Activated CD4-positive, alpha-beta T cell treated with anti-CD3 and anti-CD28 coated beads, Interleukin-2, amount 50 U/mL, for 48 hours (primary cell): Measurements from ENCODE around the gene PDE10A.
"Not testable (repeated sequence)": the region's sequence is repeated elsewhere in the genome, so short reads cannot be mapped to it uniquely, and the experiment has no call there.

Experiments
- DNase-seq, 2 experiments: peaks; one replicate each; pipeline ENCODE4 v3.0.0-alpha.2; 2020

PDE10A gene

DNA sequence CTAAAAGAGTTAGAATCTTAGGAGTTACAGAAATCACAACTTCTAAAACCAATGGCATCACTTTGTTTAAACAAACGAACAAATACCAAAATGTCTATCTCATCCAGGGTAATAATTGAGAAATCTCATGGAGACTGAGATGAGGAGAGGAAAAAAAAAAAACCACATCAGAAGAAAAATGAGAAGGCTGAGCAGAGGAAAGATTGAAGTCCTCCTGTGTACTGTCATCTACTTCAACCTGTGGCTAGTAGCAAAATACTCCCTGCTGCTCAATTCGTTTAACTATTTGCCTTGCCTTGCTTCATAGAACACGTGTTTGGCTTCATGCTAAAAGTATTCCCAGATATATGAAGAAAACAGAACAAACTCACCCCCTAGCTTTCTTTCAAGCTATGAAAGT, 143.7 kb downstream of the PDE10A start:
- no peak for DNase-seq

DNA sequence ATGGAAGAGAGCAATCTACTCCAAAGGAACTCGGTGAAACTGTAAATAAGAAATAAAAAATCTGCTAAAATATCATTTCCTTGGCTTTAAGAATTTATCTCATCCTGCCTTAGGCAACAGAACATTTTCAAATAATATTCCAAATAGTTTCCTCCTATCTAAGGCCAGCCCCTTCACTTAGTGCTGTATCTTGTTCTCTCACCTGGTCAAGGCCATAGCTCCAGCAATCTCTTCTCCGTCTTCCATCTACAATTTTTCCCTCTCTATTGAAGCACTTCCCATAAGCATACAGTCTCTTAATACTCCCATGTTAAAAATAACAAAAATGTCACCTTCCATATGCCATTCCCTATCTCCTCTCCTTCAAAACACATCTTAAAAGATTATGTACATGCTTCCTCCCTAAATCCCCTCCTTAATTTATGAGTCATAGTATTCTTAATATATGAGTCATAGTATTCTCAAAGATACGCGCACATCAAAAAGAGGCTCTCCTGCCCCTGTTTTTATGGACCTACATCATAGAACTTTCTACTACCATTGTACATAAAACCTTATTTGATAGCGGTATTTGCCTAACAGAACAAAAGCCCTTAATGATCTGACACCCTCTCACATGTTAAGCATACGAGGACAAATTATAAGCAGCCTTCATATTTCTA, 146.9 kb downstream of the PDE10A start:
- no peak for DNase-seq

DNA sequence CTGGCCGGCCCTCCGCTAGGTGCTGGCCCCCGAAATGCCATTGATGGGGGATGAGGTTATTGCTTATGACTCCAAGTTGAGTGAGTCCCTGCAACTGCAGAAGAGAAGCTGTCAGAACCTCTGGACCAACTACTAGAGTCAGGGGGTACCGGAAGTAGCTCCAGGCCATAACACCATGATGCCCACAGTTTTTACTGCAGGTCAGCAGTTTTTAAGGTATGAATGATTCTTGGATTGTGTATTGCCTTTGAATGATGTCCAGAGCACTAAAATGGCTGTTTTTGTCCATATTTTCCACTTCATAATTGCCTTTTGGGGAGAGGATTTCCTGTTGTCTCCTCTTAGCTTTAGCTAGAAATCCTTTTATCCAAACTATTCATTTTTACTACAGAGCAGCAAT, 148.4 kb downstream of the PDE10A start:
- DNase-seq: no peak

DNA sequence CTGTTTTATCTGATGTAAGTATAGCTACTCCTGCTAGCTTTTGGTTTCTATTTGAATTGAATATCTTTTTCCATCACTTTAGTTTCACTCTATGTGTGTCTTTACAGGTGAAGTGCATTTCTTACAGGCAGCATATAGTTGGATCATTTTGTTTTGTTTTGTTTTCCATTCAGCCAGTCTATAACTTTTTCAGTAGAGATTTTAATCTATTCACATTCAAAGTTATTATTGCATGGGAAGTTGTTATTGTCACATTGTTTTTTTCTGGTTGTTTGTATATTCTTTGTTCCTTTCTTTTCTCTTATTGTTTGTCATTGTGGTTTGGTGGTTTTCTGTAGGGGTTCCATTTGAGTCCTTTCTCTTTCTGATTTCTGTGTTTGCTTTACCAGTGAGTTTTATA, 151.2 kb downstream of the PDE10A start:
- no peak for DNase-seq

DNA sequence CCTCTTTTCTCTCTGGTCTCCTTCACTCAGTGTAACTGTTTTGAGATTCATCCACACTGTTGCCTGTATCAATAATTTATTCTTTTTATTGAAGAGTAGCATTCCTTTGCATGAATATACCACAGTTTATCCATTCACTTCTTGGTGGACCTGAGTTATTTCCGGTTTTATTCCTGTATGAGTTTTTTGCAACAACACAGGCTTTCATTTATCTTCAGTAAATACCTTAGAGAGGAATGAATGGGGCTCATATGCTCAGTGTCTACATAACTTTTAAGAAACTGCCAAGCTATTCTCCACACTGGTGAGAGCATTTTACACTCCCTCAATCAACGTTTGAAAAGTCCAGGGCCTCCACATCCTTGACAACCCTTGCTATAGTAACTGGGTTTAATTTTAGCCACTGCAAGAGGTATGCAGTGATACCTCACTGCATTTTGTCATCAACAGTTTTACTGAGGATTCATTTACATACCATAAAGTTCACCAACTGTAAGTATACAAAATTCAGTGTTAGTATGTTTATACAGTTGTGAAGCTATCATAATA, 154.6 kb downstream of the PDE10A start:
- no peak for DNase-seq

DNA sequence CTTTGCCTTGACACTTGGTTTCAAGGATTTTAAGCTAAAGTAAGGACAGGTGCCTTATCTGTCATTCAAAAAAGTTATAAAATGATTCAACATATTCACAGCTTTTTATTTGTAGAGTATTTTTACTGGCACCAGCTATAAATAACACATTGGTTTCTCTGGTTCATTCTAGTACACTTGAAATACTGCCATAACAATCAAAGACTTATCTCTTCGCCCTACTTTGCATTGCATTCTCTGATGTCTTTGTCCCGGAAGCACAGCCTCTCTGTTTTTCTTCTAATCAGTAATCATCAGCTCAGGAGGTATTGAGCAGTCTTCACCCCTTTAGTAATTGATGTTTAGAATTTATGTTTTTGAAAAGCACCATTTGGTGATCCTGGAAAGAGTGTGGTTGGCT, 156.4 kb downstream of the PDE10A start:
- DNase-seq: no peak

DNA sequence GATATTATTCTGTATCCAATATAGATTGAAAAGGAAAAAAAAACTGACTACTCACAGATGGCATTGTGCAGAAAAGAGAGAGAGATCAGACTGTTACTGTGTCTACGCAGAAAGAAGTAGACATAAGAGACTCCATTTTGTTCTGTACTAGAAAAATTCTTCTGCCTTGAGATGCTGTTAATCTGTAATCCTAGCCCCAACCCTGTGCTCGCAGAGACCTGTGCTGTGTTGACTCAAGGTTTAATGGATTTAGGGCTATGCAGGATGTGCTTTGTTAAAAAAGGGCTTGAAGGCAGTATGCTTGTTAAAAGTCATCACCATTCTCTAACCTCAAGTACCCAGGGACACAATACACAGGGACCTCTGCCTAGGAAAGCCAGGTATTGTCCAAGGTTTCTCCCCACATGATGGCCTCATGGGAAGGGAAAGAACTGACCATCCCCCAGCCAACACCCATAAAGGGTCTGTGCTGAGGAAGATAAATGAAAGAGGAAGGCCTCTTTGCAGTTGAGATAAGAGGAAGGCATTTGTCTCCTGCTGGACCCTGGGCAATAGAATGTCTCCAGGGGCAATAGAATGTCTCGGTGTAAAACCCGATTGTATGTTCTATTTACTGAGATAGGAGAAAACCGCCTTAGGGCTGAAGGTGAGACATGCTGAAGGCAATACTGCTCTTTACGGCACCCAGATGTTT, 162.7 kb downstream of the PDE10A start:
- not testable (repeated sequence) for DNase-seq

DNA sequence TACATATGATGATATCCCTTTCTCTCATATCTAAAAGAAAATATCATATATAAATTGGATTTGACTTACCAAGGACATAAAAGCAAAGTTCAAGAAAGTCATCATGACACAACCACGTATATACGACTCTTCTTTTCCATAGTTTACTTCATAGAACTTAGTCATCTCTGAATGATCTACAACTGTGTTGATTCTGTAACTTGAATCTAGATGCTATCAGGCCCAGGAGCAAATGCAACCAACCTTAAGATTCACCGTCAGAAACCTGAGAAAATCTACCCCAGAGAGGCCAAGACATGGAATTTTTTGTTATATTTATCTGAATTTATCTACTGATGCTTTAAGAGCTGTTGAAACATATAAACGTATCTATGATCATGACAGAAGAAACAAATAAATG, 165.6 kb downstream of the PDE10A start:
- DNase-seq: no peak

DNA sequence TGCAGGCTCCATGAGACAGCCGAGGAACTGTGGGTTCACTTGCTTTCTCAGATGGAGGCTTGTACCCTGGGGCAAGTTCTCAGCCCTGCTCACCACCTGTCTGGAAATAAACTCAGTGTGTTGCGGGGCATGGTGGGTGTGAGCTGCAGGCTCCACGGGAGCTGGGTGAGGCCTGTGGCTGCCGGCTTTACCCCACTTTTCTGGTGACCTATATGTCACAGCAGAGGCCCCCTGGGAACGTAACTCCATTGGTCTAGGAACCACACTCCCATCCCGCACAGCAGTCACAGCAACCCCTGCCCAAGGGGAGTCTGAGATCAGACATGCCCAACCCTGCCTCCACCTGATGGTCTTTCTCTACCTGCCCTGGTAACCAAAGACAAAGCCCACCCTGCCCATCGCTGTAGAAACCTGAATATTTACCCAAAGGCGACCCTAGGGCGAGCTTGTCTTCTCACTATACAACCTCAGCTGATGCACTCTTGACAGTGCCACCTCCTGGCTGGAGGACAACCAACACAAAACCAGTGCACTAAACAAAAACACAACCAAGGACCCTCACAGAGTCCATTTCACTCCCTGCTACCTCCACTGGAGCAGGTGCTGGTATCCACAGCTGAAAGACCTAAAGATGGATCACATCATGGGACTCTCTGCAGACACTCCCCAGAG, 174.3 kb downstream of the PDE10A start:
- no peak for DNase-seq

DNA sequence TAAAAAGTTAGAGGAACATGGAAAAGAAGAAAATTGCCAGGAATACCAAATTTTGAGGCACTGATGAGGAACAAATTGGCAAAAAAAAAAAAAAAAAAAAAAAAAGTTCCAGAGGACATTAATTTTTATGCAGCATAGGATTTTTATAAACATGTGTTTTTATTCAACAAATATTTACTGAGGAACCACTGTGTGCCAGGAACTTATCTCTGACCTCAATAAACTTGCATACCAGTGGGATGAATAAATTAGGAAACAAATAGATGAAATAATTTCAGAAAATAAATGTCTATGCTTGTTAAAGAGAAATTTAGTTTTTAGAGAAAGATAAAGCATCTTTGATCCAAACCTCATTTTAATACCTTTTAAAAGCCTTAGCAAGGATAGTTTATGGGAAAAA, 175.1 kb downstream of the PDE10A start:
- no peak for DNase-seq

DNA sequence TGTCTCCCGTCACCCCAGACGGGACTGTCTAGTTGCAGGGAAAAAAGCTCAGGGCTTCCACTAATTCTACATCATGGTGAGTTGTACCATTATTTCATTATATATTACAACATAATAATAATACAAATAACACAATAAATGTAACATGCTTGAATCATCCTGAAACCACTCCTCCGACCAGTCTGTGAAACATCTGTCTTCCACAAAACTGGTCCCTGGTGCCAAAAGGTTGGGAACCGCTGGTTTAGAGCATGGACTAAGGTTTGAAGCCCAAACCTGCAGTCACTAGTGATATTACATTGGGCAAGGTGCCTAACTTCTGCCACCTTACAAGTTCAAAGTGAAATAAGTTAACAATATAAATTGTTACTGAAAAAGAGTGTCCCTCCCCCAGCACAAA, 175.7 kb downstream of the PDE10A start:
- no peak for DNase-seq

DNA sequence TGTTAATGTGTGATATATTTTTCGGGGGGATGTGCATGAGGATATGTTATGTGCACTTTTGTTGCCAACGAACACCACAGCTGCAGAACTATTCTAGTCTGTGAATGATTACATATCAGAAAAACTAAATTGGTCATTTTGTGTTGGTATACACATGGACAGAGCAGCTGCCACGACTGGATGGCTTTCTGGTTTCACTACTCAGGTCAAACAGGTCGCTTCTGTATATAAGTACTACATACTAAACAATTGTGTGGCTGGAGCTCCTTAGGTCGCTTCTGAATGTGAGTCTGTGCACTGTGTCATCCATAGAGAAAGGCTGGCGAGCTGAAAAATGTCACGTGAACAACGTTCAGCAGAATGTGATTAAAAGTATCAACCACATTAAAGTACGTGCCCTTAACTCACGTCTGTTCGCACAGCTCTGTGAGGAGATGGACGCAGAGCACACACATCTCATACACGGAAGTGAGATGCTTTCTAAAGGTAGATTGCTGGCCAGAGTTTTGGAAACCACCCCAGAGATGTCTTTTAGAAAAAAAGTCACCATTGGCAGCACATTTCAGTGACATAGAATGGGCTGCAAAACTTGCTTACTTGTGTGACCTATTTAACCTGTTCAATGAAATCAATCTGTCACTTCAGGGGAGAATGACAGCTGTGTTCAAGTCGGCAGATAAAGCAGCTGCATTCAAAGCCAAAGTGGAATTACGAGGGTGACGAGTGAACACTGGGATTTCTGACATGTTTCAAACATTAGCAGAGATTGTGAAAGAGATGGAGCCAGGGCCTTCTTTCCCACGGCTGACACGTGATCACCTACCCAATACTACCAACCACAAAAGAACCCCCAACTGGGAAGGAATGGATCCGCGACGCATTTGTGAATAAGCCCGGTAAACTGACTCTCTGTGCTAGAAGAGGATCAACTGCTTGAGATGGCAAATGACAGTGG, 176.6 kb downstream of the PDE10A start:
- DNase-seq: no peak

DNA sequence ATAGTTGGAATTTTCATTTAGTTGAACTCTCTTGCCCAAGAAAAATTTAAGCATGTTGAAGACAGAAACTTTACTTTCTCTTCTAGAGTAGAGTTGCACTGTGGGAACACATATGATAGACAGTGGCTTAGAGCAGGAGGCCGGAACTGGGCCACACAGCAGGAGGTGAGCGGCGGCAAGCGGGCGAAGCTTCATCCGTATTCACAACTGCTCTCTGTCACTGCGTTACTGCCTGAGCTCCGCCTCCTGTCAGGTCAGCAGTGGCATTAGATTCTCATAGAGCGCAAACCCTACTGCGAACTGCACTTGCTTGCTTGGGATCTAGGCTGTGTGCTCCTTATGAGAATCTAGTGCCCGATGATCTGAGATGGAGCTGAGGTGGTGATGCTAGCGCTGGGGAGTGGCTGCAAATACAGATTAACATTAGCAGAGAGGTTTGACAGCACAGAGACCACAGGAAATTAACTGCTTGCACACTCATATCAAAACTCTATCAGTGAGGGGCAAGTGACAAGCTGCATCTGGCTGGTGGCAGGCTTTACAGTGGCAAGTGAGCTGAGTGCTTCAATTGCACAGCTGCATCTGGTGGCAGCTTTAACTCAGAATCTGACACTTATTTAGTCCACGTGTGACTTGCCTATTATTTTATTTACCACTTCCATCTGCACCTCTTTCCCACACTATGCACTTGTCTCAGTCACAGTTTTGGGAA, 178.7 kb downstream of the PDE10A start:
- no peak for DNase-seq

DNA sequence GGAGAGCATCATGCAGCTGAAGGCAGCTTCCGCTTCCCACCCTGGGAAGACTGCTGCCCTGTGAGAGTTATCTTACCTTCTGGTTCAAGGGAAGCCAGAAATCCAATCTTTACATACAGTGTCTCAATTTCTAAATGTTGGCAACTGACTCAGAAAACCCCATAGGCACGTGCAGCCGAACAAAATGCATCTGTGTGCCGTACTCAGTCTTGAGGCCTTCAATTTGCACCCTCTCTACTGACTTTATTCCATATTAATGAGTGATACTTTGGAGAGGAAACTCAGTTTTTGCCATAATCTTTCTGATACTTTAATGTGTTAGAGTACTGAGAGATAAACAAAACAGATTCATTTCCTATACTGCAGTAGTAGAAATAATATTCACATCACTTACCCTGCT, 181.1 kb downstream of the PDE10A start:
- DNase-seq: no peak

DNA sequence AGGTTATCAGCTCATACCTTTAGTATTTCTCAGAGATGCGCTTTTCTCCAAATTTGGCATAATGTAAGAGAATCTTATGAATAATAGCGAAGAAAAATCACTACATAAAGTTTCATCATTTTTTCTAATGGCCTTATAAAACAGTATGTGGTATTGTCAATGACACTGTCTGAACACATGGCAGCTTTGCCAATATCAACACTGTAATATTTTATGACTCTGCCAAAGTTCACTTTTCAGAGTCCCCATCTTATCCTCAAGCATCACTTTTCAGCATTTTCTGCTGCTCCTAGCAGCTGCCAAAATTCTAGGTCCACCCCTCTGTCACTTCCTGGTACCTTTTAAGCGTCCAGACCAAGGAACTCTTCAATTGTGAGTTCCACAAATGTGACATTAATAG, 182.1 kb downstream of the PDE10A start:
- no peak for DNase-seq

DNA sequence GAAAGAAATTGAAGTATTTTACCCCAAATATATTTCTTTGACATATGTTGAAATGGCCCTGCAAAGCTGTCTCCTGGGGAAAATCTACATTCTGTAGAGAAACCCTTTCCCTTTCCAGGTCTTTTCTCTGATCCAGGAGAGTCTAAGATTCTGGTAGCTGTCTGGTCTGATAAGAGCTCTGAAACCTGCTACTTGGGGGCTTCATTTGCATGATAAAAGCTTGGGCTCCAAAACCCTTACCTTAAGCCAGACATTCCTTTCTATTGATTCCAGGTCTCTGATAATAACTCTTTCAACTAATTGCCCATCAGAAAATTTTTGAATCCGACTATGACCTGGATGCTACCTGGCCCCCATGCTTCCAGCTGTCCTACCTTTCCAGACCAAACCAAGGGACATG, 184.5 kb downstream of the PDE10A start:
- no peak for DNase-seq

DNA sequence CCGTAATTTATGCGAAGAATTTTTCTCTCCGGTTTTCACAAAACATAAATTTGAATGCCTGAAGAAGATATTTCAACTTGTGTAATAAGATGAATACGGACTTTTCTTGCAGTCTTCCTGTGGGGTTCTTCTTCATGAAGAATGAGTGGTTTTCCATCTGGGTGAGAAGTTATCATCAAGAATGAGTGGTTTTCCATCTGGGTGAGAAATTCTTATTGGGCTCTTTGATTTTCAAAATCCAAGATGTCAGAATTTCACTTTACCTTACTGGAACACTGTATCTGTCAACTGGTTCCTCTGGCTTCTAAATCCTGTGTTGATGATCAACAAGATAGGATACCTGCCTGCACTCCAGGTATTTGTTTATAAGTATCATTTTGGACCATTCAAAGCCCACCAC, 193.6 kb downstream of the PDE10A start:
- DNase-seq: no peak

DNA sequence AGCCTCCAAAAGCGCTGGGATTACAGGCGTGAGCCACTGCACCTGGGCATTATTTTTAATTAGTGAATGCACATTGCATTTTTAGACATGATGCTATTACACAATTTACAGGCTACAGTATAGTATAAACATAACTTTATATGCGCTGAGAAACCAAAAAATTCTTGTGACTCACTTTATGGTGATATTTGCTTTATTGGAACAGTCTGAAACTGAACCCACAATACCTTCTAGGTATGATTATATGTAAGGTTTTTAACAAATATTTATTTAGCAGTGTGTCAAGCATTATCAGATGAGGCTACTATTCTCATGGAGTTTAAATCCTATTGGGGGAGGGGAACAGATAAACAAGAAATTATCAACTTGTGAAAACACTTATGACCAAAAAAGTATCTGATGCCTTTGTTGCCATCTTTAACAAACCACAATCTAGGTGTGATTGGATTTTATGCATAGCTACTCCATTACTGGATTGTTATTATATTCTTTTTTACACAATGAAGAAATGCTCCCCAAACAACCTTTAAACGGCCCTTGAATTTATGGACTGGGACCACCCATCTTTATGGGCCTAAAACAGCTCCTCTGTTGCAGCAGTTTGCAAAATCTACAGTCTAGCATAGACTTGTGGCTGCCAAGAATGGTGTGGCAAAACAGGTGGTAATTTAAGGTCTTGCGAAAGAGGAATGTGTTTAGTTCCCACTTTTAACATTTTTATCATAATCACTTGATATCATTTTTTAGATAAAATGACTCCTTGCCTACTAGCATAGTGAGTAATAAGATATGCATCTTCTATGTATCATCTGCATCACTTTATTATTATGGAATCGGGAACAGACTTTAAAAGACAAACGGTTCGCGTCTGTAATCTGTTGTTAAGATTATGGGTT, 194.5 kb downstream of the PDE10A start:
- no peak for DNase-seq

DNA sequence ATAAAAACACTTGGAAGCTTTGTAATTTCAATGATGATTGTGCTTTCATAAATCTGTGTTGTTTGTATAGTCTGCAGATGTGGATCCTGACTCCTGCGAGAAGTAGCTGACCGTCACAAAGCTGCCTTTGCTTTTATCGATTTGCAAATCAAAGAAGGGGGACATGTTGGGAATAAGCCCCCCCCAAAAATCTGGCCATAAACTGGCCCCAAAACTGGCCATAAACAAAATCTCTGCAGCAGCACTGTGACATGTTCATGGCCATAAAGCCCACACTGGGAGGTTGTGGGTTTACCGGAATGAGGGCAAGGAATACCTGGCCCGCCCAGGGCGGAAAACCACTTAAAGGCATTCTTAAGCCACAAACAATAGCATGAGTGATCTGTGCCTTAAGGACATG, 199.5 kb downstream of the PDE10A start:
- DNase-seq: not testable (repeated sequence)

DNA sequence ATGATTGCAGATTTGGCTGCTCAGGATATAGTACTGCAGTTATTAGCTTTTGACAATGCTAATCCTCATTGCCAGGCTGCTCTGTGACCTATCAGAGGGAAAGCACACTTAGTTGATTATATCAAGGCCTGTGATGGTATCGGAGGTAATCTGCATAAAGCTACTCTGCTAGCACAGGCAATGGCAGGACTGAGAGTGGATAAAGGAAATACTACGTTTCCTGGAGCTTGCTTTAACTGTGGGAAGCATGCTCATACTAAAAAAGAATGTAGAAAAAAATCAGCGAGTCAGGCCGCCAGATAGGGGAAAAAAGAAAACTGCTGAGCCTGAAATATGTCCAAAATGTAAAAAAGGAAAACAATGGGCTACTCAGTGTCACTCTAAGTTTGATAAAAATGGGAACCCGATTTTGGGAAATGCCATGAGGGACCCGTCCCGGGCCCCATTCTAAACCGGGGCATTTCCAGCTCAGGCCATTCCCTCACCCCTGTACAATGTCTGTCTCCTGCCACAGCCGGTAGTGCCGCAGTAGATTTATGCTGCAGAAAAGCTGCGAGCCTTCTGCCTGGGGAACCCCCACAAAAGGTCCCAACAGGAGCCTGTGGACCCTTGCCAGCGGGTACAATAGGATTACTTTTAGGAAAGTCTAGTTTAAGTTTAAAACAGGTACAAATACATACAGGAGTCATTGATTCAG, 203.3 kb downstream of the PDE10A start:
- not testable (repeated sequence) for DNase-seq
